HEK293 (cell line): ENCODE data around the gene HAUS6.

Source experiments
- CTCF ChIA-PET: fragments of 350-600 bp; formaldehyde crosslinking; extraction: SDS; loops from one replicate; lab custom pipeline; 2021; ENCODE audit warnings: antibody characterized with exemption; lab: Yijun Ruan, JAX
- POLR2A ChIA-PET: fragments of 300-600 bp; formaldehyde crosslinking; extraction: SDS; loops from one replicate; lab custom pipeline; 2020; ENCODE audit warnings: antibody characterized with exemption, inconsistent platforms; lab: Yijun Ruan, JAX
- H3K27ac ChIP-seq: fragments of 200-500 bp; sonication (Bioruptor generic); 2 replicates; pipeline ENCODE4 v1.5.1; 2014; ENCODE audit warnings: low read depth, low read length, control low read depth, inconsistent platforms; ENCODE audit errors: extremely low read depth
- H3K36me3 ChIP-seq, 2 experiments: fragments of 200-500 bp in 1 of 2; sonication (Bioruptor generic) in 1 of 2; 1 replicate in 1 of 2; 2 replicates in 1 of 2; pipeline ENCODE4 v1.5.1; 2014 to 2017; ENCODE audit warnings: inconsistent platforms in 2 of 2, low read length in 2 of 2; ENCODE audit not compliant: control insufficient read depth in 2 of 2, insufficient read depth in 1 of 2
- H3K4me1 ChIP-seq: fragments of 200-500 bp; sonication (Bioruptor generic); 2 replicates; pipeline ENCODE4 v1.5.1; 2014; ENCODE audit warnings: mild to moderate bottlenecking, low read length, inconsistent platforms; ENCODE audit not compliant: control insufficient read depth, insufficient read depth
- H3K4me3 ChIP-seq: 2 replicates; pipeline ENCODE4 v1.5.1; 2011; ENCODE audit warnings: low read depth, mild to moderate bottlenecking, control low read depth, low read length, moderate library complexity
- H3K9me3 ChIP-seq: fragments of 200-500 bp; sonication (Bioruptor generic); 2 replicates; pipeline ENCODE4 v1.5.1; 2014; ENCODE audit warnings: low read depth, low read length, inconsistent platforms; ENCODE audit not compliant: control insufficient read depth, insufficient read depth
- HOXA7 ChIP-seq: sonication (generic); formaldehyde crosslinking; IDR thresholded peaks from 2 replicates; pipeline ENCODE4 v1.8.1; 2022; ENCODE audit warnings: missing genetic modification reagents, borderline replicate concordance
- KLF10 ChIP-seq: fragments of 450-650 bp; IDR thresholded peaks from 2 replicates; pipeline ENCODE4 v1.5.1; 2018; ENCODE audit warnings: missing biosample characterization, mild to moderate bottlenecking, missing genetic modification characterization
- SP2 ChIP-seq: fragments of 450-650 bp; formaldehyde crosslinking; IDR thresholded peaks from 2 replicates; pipeline ENCODE4 v1.5.1; 2016; ENCODE audit warnings: missing biosample characterization, missing genetic modification characterization
- WT1 ChIP-seq: fragments of 450-650 bp; formaldehyde crosslinking; IDR thresholded peaks from 2 replicates; pipeline ENCODE4 v1.5.1; 2016; ENCODE audit warnings: missing biosample characterization, missing genetic modification characterization
- ZBTB10 ChIP-seq: fragments of 450-650 bp; formaldehyde crosslinking; IDR thresholded peaks from 2 replicates; pipeline ENCODE4 v1.5.1; 2016; ENCODE audit warnings: missing biosample characterization, missing genetic modification characterization
- ZBTB11 ChIP-seq: fragments of 450-650 bp; formaldehyde crosslinking; conservative IDR thresholded peaks from 2 replicates; pipeline ENCODE4 v1.5.1; 2016; ENCODE audit warnings: low read depth, missing biosample characterization, missing genetic modification characterization
- ZBTB17 ChIP-seq: fragments of 450-650 bp; formaldehyde crosslinking; IDR thresholded peaks from 2 replicates; pipeline ENCODE4 v1.5.1; 2016; ENCODE audit warnings: missing biosample characterization, missing genetic modification characterization
- ZBTB21 ChIP-seq: fragments of 450-650 bp; formaldehyde crosslinking; IDR thresholded peaks from 2 replicates; pipeline ENCODE4 v1.5.1; 2017; ENCODE audit warnings: missing biosample characterization, missing genetic modification characterization
- ZBTB49 ChIP-seq: fragments of 450-650 bp; formaldehyde crosslinking; IDR thresholded peaks from 2 replicates; pipeline ENCODE4 v1.5.1; 2016; ENCODE audit warnings: missing biosample characterization, missing genetic modification characterization, low read depth
- ZNF19 ChIP-seq: fragments of 450-650 bp; formaldehyde crosslinking; IDR thresholded peaks from 2 replicates; pipeline ENCODE4; 2016; ENCODE audit warnings: missing biosample characterization, missing genetic modification characterization, low read depth
- ZNF211 ChIP-seq: fragments of 450-650 bp; formaldehyde crosslinking; IDR thresholded peaks from 2 replicates; pipeline ENCODE4 v1.5.1; 2016; ENCODE audit warnings: low read depth, missing biosample characterization, missing genetic modification characterization
- ZNF23 ChIP-seq: fragments of 450-650 bp; formaldehyde crosslinking; IDR thresholded peaks from 2 replicates; pipeline ENCODE4 v1.5.1; 2016; ENCODE audit warnings: missing biosample characterization, missing genetic modification characterization, borderline replicate concordance
- ZNF350 ChIP-seq: fragments of 450-650 bp; formaldehyde crosslinking; IDR thresholded peaks from 2 replicates; pipeline ENCODE4 v1.5.0; 2017; ENCODE audit warnings: missing biosample characterization, mild to moderate bottlenecking, missing genetic modification characterization
- ZNF488 ChIP-seq: fragments of 450-650 bp; formaldehyde crosslinking; IDR thresholded peaks from 2 replicates; pipeline ENCODE4 v1.5.1; 2016; ENCODE audit warnings: missing biosample characterization, missing genetic modification characterization
- ZNF544 ChIP-seq: fragments of 450-650 bp; formaldehyde crosslinking; IDR thresholded peaks from 2 replicates; pipeline ENCODE4 v1.5.0; 2017; ENCODE audit warnings: missing biosample characterization, missing genetic modification characterization
- ZNF561 ChIP-seq: fragments of 450-650 bp; IDR thresholded peaks from 2 replicates; pipeline ENCODE4 v1.5.1; 2018; ENCODE audit warnings: missing biosample characterization, missing genetic modification characterization, borderline replicate concordance
- ZNF629 ChIP-seq: fragments of 450-650 bp; formaldehyde crosslinking; IDR thresholded peaks from 2 replicates; pipeline ENCODE4 v1.5.1; 2017; ENCODE audit warnings: missing biosample characterization, missing genetic modification characterization
- ZNF664 ChIP-seq: fragments of 450-650 bp; formaldehyde crosslinking; IDR thresholded peaks from 2 replicates; pipeline ENCODE4 v1.5.1; 2016; ENCODE audit warnings: missing biosample characterization, missing genetic modification characterization
- ZNF670 ChIP-seq: fragments of 450-650 bp; formaldehyde crosslinking; IDR thresholded peaks from 2 replicates; pipeline ENCODE4 v1.5.1; 2016; ENCODE audit warnings: missing biosample characterization, missing genetic modification characterization, low read depth
- ZSCAN16 ChIP-seq: fragments of 450-650 bp; formaldehyde crosslinking; IDR thresholded peaks from 2 replicates; pipeline ENCODE4 v1.5.1; 2016; ENCODE audit warnings: missing biosample characterization, missing genetic modification characterization
- ZSCAN30 ChIP-seq: fragments of 450-650 bp; IDR thresholded peaks from 2 replicates; pipeline ENCODE4 v1.5.1; 2018; ENCODE audit warnings: missing biosample characterization, mild to moderate bottlenecking, missing genetic modification characterization, moderate library complexity

The HAUS6 gene

GRCh38 chr9:19151425-19152159, 48.9 kb upstream of the HAUS6 start:
- TF ChIP-seq WT1 (no peak), ZNF211 (no peak), ZBTB10 (tag by site-specific recombination) (no peak), ZSCAN30 (tag by site-specific recombination) (no peak), ZBTB21 (tag by site-specific recombination) (no peak), ZNF670 (tag by site-specific recombination) (no peak), ZNF23 (tag by site-specific recombination) (no peak), ZNF544 (tag by site-specific recombination) (no peak), ZNF629 (tag by site-specific recombination) (no peak), ZNF561 (tag by site-specific recombination) (no peak), ZNF350 (tag by site-specific recombination) (no peak), ZNF19 (tag by site-specific recombination) (no peak), HOXA7 (CRISPR knock-in tag) (no peak)
- Histone ChIP-seq H3K36me3 (no peaks in the 10 kb centered on the region), H3K4me3 (no peak overlapping the region), H3K4me1 (no peaks in the 10 kb centered on the region), H3K27ac (no peak overlapping the region), H3K9me3 (no peaks in the 10 kb centered on the region)
- POLR2A ChIA-PET = no interaction called here
- CTCF ChIA-PET = interaction anchor here (0.6 to 1.2 kb wide), 2 partner anchors 18 to 22 kb away, joined by 3 read pairs; no protein-coding TSS in a partner anchor

- Histone ChIP-seq H3K9me3 (no peaks in the 10 kb centered on the region), H3K27ac (no peak overlapping the region), H3K4me3 (no peak overlapping the region), H3K36me3 (no peaks in the 10 kb centered on the region), H3K4me1 (no peaks in the 10 kb centered on the region)
- TF ChIP-seq ZNF664 (tag by site-specific recombination) (no peak), SP2 (tag by site-specific recombination) (no peak), ZNF629 (tag by site-specific recombination) (no peak), ZBTB11 (tag by site-specific recombination) (no peak), ZNF488 (tag by site-specific recombination) (no peak), ZBTB17 (no peak), KLF10 (no peak), ZBTB49 (no peak), ZSCAN16 (tag by site-specific recombination) (no peak)
- ChIA-PET CTCF (interaction anchor here (0.6 kb wide), 1 partner anchor 41 kb away, joined by 3 read pairs; no protein-coding TSS in a partner anchor), POLR2A (no interaction called here)
Measured at GRCh38 chr9:19149230-19149629, 46.5 kb upstream of the HAUS6 start.
